HEK293 (cell line): Measurements from ENCODE around the gene ST6GALNAC6.

Source experiments
- CTCF ChIA-PET: fragments of 350-600 bp; formaldehyde crosslinking; extraction: SDS; loops from one replicate; lab custom pipeline; 2021; ENCODE audit warnings: antibody characterized with exemption; lab: Yijun Ruan, JAX
- POLR2A ChIA-PET: fragments of 300-600 bp; formaldehyde crosslinking; extraction: SDS; loops from one replicate; lab custom pipeline; 2020; ENCODE audit warnings: antibody characterized with exemption, inconsistent platforms; lab: Yijun Ruan, JAX
- H3K27ac ChIP-seq: fragments of 200-500 bp; sonication (Bioruptor generic); 2 replicates; pipeline ENCODE4 v1.5.1; 2014; ENCODE audit warnings: low read depth, low read length, control low read depth, inconsistent platforms; ENCODE audit errors: extremely low read depth
- H3K36me3 ChIP-seq, 2 experiments: fragments of 200-500 bp in 1 of 2; sonication (Bioruptor generic) in 1 of 2; 1 replicate in 1 of 2; 2 replicates in 1 of 2; pipeline ENCODE4 v1.5.1; 2014 to 2017; ENCODE audit warnings: inconsistent platforms in 2 of 2, low read length in 2 of 2; ENCODE audit not compliant: control insufficient read depth in 2 of 2, insufficient read depth in 1 of 2
- H3K4me1 ChIP-seq: fragments of 200-500 bp; sonication (Bioruptor generic); 2 replicates; pipeline ENCODE4 v1.5.1; 2014; ENCODE audit warnings: mild to moderate bottlenecking, low read length, inconsistent platforms; ENCODE audit not compliant: control insufficient read depth, insufficient read depth
- H3K4me3 ChIP-seq: 2 replicates; pipeline ENCODE4 v1.5.1; 2011; ENCODE audit warnings: low read depth, mild to moderate bottlenecking, control low read depth, low read length, moderate library complexity
- H3K9me3 ChIP-seq: fragments of 200-500 bp; sonication (Bioruptor generic); 2 replicates; pipeline ENCODE4 v1.5.1; 2014; ENCODE audit warnings: low read depth, low read length, inconsistent platforms; ENCODE audit not compliant: control insufficient read depth, insufficient read depth
- GLIS1 ChIP-seq: fragments of 450-650 bp; formaldehyde crosslinking; IDR thresholded peaks from 2 replicates; pipeline ENCODE4 v1.5.1; 2016; ENCODE audit warnings: missing biosample characterization, missing genetic modification characterization
- GLIS2 ChIP-seq: fragments of 450-650 bp; formaldehyde crosslinking; IDR thresholded peaks from 2 replicates; pipeline ENCODE4 v1.5.1; 2016; ENCODE audit warnings: missing biosample characterization, missing genetic modification characterization
- KLF16 ChIP-seq: fragments of 450-650 bp; formaldehyde crosslinking; IDR thresholded peaks from 2 replicates; pipeline ENCODE4 v1.5.1; 2017; ENCODE audit warnings: missing biosample characterization, missing genetic modification characterization
- SP3 ChIP-seq: fragments of 450-650 bp; formaldehyde crosslinking; IDR thresholded peaks from 2 replicates; pipeline ENCODE4 v1.5.1; 2016; ENCODE audit warnings: missing biosample characterization, missing genetic modification characterization
- ZBTB26 ChIP-seq: fragments of 450-650 bp; formaldehyde crosslinking; optimal IDR thresholded peaks from 2 replicates; pipeline ENCODE3; 2016; ENCODE audit warnings: missing biosample characterization, mild to moderate bottlenecking, missing genetic modification characterization
- ZBTB48 ChIP-seq: fragments of 450-650 bp; formaldehyde crosslinking; IDR thresholded peaks from 2 replicates; pipeline ENCODE4 v1.5.1; 2016; ENCODE audit warnings: missing biosample characterization, missing genetic modification characterization
- ZBTB6 ChIP-seq: fragments of 450-650 bp; formaldehyde crosslinking; IDR thresholded peaks from 2 replicates; pipeline ENCODE4 v1.5.1; 2017; ENCODE audit warnings: missing biosample characterization, missing genetic modification characterization
- ZBTB7A ChIP-seq: fragments of 450-650 bp; formaldehyde crosslinking; IDR thresholded peaks from 2 replicates; pipeline ENCODE4 v1.5.1; 2016; ENCODE audit warnings: low read depth, missing biosample characterization, missing genetic modification characterization
- ZFHX2 ChIP-seq: fragments of 450-650 bp; formaldehyde crosslinking; conservative IDR thresholded peaks from 2 replicates; pipeline ENCODE4 v1.5.1; 2016; ENCODE audit warnings: missing biosample characterization, missing genetic modification characterization
- ZNF112 ChIP-seq: fragments of 450-650 bp; formaldehyde crosslinking; IDR thresholded peaks from 2 replicates; pipeline ENCODE4 v1.5.0; 2017; ENCODE audit warnings: missing biosample characterization, missing genetic modification characterization
- ZNF133 ChIP-seq: fragments of 450-650 bp; formaldehyde crosslinking; IDR thresholded peaks from 2 replicates; pipeline ENCODE4 v1.5.1; 2016; ENCODE audit warnings: missing biosample characterization, missing genetic modification characterization
- ZNF146 ChIP-seq: fragments of 450-650 bp; formaldehyde crosslinking; IDR thresholded peaks from 2 replicates; pipeline ENCODE4 v1.5.1; 2016; ENCODE audit warnings: missing biosample characterization, missing genetic modification characterization
- ZNF280C ChIP-seq: fragments of 450-650 bp; formaldehyde crosslinking; IDR thresholded peaks from 2 replicates; pipeline ENCODE4 v1.5.1; 2016; ENCODE audit warnings: missing biosample characterization, missing genetic modification characterization
- ZNF280D ChIP-seq: fragments of 450-650 bp; formaldehyde crosslinking; IDR thresholded peaks from 2 replicates; pipeline ENCODE4 v1.5.1; 2016; ENCODE audit warnings: missing biosample characterization, missing genetic modification characterization
- ZNF311 ChIP-seq: fragments of 450-650 bp; formaldehyde crosslinking; IDR thresholded peaks from 2 replicates; pipeline ENCODE4 v1.5.1; 2017; ENCODE audit warnings: missing biosample characterization, missing genetic modification characterization, borderline replicate concordance
- ZNF404 ChIP-seq: fragments of 450-650 bp; formaldehyde crosslinking; IDR thresholded peaks from 2 replicates; pipeline ENCODE4 v1.5.1; 2017; ENCODE audit warnings: missing biosample characterization, missing genetic modification characterization
- ZNF423 ChIP-seq: fragments of 450-650 bp; formaldehyde crosslinking; IDR thresholded peaks from 2 replicates; pipeline ENCODE4 v1.5.1; 2016; ENCODE audit warnings: missing biosample characterization, missing genetic modification characterization
- ZNF518A ChIP-seq: fragments of 450-650 bp; formaldehyde crosslinking; conservative IDR thresholded peaks from 2 replicates; pipeline ENCODE4 v1.5.1; 2016; ENCODE audit warnings: low read depth, missing biosample characterization, missing genetic modification characterization
- ZNF544 ChIP-seq: fragments of 450-650 bp; formaldehyde crosslinking; IDR thresholded peaks from 2 replicates; pipeline ENCODE4 v1.5.0; 2017; ENCODE audit warnings: missing biosample characterization, missing genetic modification characterization
- ZNF596 ChIP-seq: fragments of 450-650 bp; IDR thresholded peaks from 2 replicates; pipeline ENCODE4 v1.5.0; 2018; ENCODE audit warnings: missing biosample characterization, mild to moderate bottlenecking, missing genetic modification characterization, moderate library complexity
- ZNF623 ChIP-seq: fragments of 450-650 bp; formaldehyde crosslinking; IDR thresholded peaks from 2 replicates; pipeline ENCODE4 v1.5.1; 2016; ENCODE audit warnings: missing biosample characterization, missing genetic modification characterization
- ZNF664 ChIP-seq: fragments of 450-650 bp; formaldehyde crosslinking; IDR thresholded peaks from 2 replicates; pipeline ENCODE4 v1.5.1; 2016; ENCODE audit warnings: missing biosample characterization, missing genetic modification characterization
- ZSCAN5A ChIP-seq: fragments of 450-650 bp; formaldehyde crosslinking; IDR thresholded peaks from 2 replicates; pipeline ENCODE4 v1.5.1; 2016; ENCODE audit warnings: missing biosample characterization, missing genetic modification characterization

ST6GALNAC6 gene

GRCh38 chr9:127899128-127899943 lies at the start of gene ST6GALNAC6:
Gene ST6GALNAC6, minus strand, starts transcription at chr9:127899603. Its CDS starts 1,622 bp downstream, at chr9:127897981.
- CTCF ChIA-PET = interaction anchor here (0.6 to 0.9 kb wide), 3 partner anchors 8 to 108 kb away, joined by 3 to 5 read pairs (median 4); no protein-coding TSS in a partner anchor
- POLR2A ChIA-PET = interaction anchor here (1.3 to 2.0 kb wide), 3 partner anchors 17 to 448 kb away, joined by 3 to 9 read pairs (median 3); partner anchors contain the start of genes LRSAM1, RPL12 and ST6GALNAC4
- Histone ChIP-seq H3K4me3 (peak within 1 kb of the TSS; percentile 86), H3K36me3 (peaks cover 0 to 26% of the 10 kb centered on the region in 2 experiments; a peak in 1 of 3 replicates), H3K27ac (peak within 1 kb of the TSS; percentile 78; the same call in 1 of the 2 replicates), H3K4me1 (no peaks in the 10 kb centered on the region), H3K9me3 (no peaks in the 10 kb centered on the region)
- TF ChIP-seq ZBTB6 (tag by site-specific recombination) (no peak), ZNF518A (tag by site-specific recombination) (peak; percentile 19; the same call in 1 of the 2 replicates), ZNF112 (tag by site-specific recombination) (no peak), ZNF146 (tag by site-specific recombination) (no peak), ZNF280C (tag by site-specific recombination) (no peak), GLIS2 (tag by site-specific recombination) (peak; percentile 73), GLIS1 (tag by site-specific recombination) (peak; percentile 95), ZBTB7A (tag by site-specific recombination) (0 out of 2 replicates have a peak, but pooled peaks have one; percentile 52), ZNF311 (no peak), ZNF280D (tag by site-specific recombination) (no peak), ZNF623 (tag by site-specific recombination) (no peak), ZFHX2 (tag by site-specific recombination) (peak; percentile 40), ZBTB48 (peak; percentile 75), SP3 (tag by site-specific recombination) (peak; percentile 42; the same call in 1 of the 2 replicates), ZNF404 (tag by site-specific recombination) (no peak), ZNF544 (no peak), KLF16 (no peak), ZNF133 (tag by site-specific recombination) (no peak), ZNF423 (peak; percentile 72), ZSCAN5A (tag by site-specific recombination) (no peak), ZNF664 (tag by site-specific recombination) (no peak), ZBTB26 (tag by site-specific recombination) (peak; percentile 66), ZNF596 (tag by site-specific recombination) (no peak)
